K562 (cell line): ENCODE measurements around the gene MCRS1. TPM values are rescaled to one million over a fixed set of nuclear protein-coding genes. Genes with fewer than 3 reads are reported as not detected.

ENCODE experiments used
- AFF1 ChIP-seq, 2 experiments: fragments of 450-650 bp; IDR thresholded peaks; 2 replicates each; pipeline ENCODE4 v1.6.1; 2018; ENCODE audit warnings: mild to moderate bottlenecking in 2 of 2, low read depth in 1 of 2; ENCODE audit not compliant: partially characterized antibody in 2 of 2
- CEBPB ChIP-seq: fragments of 450-650 bp; IDR thresholded peaks from 2 replicates; pipeline ENCODE4 v1.6.1; 2016; ENCODE audit warnings: missing genetic modification characterization, missing compliant biosample characterization
- CREM ChIP-seq: IDR thresholded peaks from 2 replicates; pipeline ENCODE4 v1.6.1; 2014; ENCODE audit warnings: antibody characterized with exemption, low read depth
- CTCF ChIP-seq, 3 experiments: IDR thresholded peaks in 2 of 3; conservative IDR thresholded peaks in 1 of 3; 2 replicates each; pipeline ENCODE4 v1.5.1; 2011 to 2012; ENCODE audit warnings: low read length in 3 of 3, mild to moderate bottlenecking in 3 of 3, control low read depth in 2 of 3, improper control_type of control experiment in 1 of 3, inconsistent platforms in 1 of 3, low read depth in 1 of 3, mixed read lengths in 1 of 3, moderate library complexity in 1 of 3; ENCODE audit not compliant: insufficient read depth in 2 of 3
- DIDO1 ChIP-seq: fragments of 450-650 bp; IDR thresholded peaks from 2 replicates; pipeline ENCODE4 v1.6.1; 2016; ENCODE audit warnings: low read depth, missing biosample characterization, missing genetic modification characterization
- EZH2 ChIP-seq: IDR thresholded peaks from 2 replicates; pipeline ENCODE4 v1.6.1; 2012; ENCODE audit warnings: low read depth, mild to moderate bottlenecking, inconsistent platforms, low read length, borderline replicate concordance
- IRF9 ChIP-seq: fragments of 450-650 bp; IDR thresholded peaks from 2 replicates; pipeline ENCODE4 v1.6.1; 2016; ENCODE audit warnings: missing biosample characterization, missing genetic modification characterization
- SAP30 ChIP-seq: fragments of 200-600 bp; sonication (generic); IDR thresholded peaks from 2 replicates; pipeline ENCODE4 v1.6.1; 2012; ENCODE audit warnings: borderline replicate concordance, low read depth, mild to moderate bottlenecking, moderate library complexity, low read length, control low read depth, inconsistent platforms; ENCODE audit not compliant: insufficient read depth, poor library complexity, severe bottlenecking
- TRIM25 ChIP-seq: fragments of 450-650 bp; IDR thresholded peaks from 2 replicates; pipeline ENCODE4 v1.7.0; 2016; ENCODE audit warnings: borderline replicate concordance
- USF2 ChIP-seq: sonication (generic); formaldehyde crosslinking; IDR thresholded peaks from 2 replicates; pipeline ENCODE4 v1.5.0; 2020; ENCODE audit warnings: missing genetic modification reagents
- XRCC5 ChIP-seq: fragments of 200-400 bp; formaldehyde crosslinking; IDR thresholded peaks from 2 replicates; pipeline ENCODE4 v1.6.1; 2017; ENCODE audit warnings: low read depth, mild to moderate bottlenecking, low read length
- ZBED1 ChIP-seq: IDR thresholded peaks from 2 replicates; pipeline ENCODE4 v1.6.1; 2014
- ZBTB17 ChIP-seq: fragments of 450-650 bp; formaldehyde crosslinking; IDR thresholded peaks from 2 replicates; pipeline ENCODE4 v1.4.0; 2020; ENCODE audit warnings: mild to moderate bottlenecking
- ZNF639 ChIP-seq, 2 experiments: fragments of 200-800 bp in 1 of 2; sonication (Bioruptor generic) in 1 of 2; sonication (generic) in 1 of 2; formaldehyde crosslinking in 1 of 2; IDR thresholded peaks in 1 of 2; conservative IDR thresholded peaks in 1 of 2; 2 replicates each; pipeline versions ENCODE4 v1.5.0 to v1.6.1; 2016 to 2020; ENCODE audit warnings: missing compliant biosample characterization in 1 of 2, missing genetic modification characterization in 1 of 2, missing genetic modification reagents in 1 of 2
- polyA plus RNA-seq, 8 experiments: library from polyadenylated mRNA; depleted of rRNA in 4 of 8; stranded (reverse) in 5 of 8; unstranded in 3 of 8; fragments of >200 nt; fragmentation: Nextera tagmentation in 2 of 8; fragmentation: Illumina TruSeq in 1 of 8; extraction: Ambion mirVana in 2 of 8; extraction: Trizol in 1 of 8; gene quantifications; 2 replicates each; pipeline versions ENCODE4 v1.2.1 to v1.2.3, GENCODE V29; 2011 to 2014; ENCODE audit warnings: inconsistent platforms in 1 of 8, missing spikeins in 1 of 8
- total RNA-seq, 7 experiments: library from RNA; depleted of rRNA in 6 of 7; stranded (reverse); fragments of >200 nt in 6 of 7; fragmentation: Illumina TruSeq in 2 of 7; extraction: Trizol in 2 of 7; gene quantifications; 2 replicates each; pipeline versions ENCODE4 v1.2.1 to v1.2.3, GENCODE V29; 2011 to 2021; ENCODE audit warnings: low replicate concordance in 1 of 7

MCRS1 gene
- total and polyA plus RNA-seq, 9 of the 15 experiments (the other 6 are each of a cell fraction or from before 2014, with no cell fraction given), result 50.0 to 100 (median 73.2) TPM

GRCh38 chr12:49567611-49568441, at the start of gene MCRS1 (continued):
- peak in 1 of 2 experiments; percentile 64 for TF ChIP-seq AFF1 (IDR thresholded peaks at IDR 0.05; ENCODE audit: low read depth in 1 of 2, partially characterized antibody in 2 of 2)
- TF ChIP-seq XRCC5, result peak; percentile 71; the same call in 1 of the 2 replicates
- TF ChIP-seq TRIM25, result no peak
- TF ChIP-seq EZH2, result no peak
- TF ChIP-seq SAP30, result peak; percentile 95
- no peak for TF ChIP-seq CTCF (IDR thresholded peaks at IDR 0.05 in 2 of 3, conservative IDR thresholded peaks at IDR 0.05 in 1 of 3; ENCODE audit: insufficient read depth in 2 of 3, low read depth in 1 of 3, low read length in 3 of 3)
- TF ChIP-seq DIDO1 (tag), result peak; percentile 97
- no peak; the same call in 1 of the 2 replicates for TF ChIP-seq ZBTB17
- no peak for TF ChIP-seq IRF9 (tag)
- no peak for TF ChIP-seq ZBED1
- peak; percentile 87 for TF ChIP-seq CREM
- TF ChIP-seq CEBPB, result no peak
- peak in 1 of 2 experiments; percentile 86; a peak in 2 of 4 replicates for TF ChIP-seq ZNF639 (CRISPR knock-in tag; conservative IDR thresholded peaks at IDR 0.05 in 1 of 2, IDR thresholded peaks at IDR 0.05 in 1 of 2)
- peak; percentile 37; the same call in 1 of the 2 replicates for TF ChIP-seq USF2 (CRISPR knock-in tag)
